Measurements from ENCODE around the gene CEP83. TPM values are rescaled to one million over a fixed set of nuclear protein-coding genes. Genes with fewer than 3 reads are reported as not detected.

Gene CEP83
- total RNA-seq, 4 donors from 2014 or later: 7.9 to 25.9 (median 11.4) TPM

DNA sequence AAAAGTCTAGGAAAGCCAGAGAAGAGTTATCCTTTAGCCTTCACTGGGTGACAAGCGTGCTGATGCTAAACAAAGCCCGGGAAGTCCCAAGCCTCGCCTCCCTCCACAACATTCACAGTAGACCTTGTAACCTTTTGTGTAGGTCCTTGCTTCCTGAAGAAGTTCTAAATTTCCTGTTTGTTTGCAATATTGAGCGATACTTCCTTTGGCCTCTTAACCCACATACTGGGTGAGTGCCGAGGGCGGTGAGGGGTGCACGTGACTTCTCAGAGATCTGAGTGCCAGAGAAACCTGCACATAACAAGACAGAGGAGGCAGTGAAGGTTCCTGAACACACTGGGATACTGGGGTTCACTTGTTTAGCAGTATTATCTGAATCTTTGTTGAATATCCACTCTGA is 177.0 kb downstream of the CEP83 start:
- DNase-seq: no peak
- intact Hi-C loops (cut with DNase I): no loop called here
- 35 to 62% methylated on average over 7 of the region's 7 CpGs for WGBS, 2 donors
- Histone ChIP-seq H3K4me3 (no peak overlapping the region), H3K27me3 (peaks cover 0 to 26% (median 0%) of the 10 kb centered on the region in 4 donors), H3K9me3 (no peaks in the 10 kb centered on the region), H3K4me1 (no peaks in the 10 kb centered on the region), H3K27ac (no peak overlapping the region), H3K36me3 (peaks cover 0 to 10% (median 0%) of the 10 kb centered on the region in 3 donors)
- no peak for TF ChIP-seq POLR2A (IDR thresholded peaks at IDR 0.05)
- TF ChIP-seq, protein P1, sequence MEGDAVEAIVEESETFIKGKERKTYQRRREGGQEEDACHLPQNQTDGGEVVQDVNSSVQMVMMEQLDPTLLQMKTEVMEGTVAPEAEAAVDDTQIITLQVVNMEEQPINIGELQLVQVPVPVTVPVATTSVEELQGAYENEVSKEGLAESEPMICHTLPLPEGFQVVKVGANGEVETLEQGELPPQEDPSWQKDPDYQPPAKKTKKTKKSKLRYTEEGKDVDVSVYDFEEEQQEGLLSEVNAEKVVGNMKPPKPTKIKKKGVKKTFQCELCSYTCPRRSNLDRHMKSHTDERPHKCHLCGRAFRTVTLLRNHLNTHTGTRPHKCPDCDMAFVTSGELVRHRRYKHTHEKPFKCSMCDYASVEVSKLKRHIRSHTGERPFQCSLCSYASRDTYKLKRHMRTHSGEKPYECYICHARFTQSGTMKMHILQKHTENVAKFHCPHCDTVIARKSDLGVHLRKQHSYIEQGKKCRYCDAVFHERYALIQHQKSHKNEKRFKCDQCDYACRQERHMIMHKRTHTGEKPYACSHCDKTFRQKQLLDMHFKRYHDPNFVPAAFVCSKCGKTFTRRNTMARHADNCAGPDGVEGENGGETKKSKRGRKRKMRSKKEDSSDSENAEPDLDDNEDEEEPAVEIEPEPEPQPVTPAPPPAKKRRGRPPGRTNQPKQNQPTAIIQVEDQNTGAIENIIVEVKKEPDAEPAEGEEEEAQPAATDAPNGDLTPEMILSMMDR (IDR thresholded peaks at IDR 0.05): no peak

DNA sequence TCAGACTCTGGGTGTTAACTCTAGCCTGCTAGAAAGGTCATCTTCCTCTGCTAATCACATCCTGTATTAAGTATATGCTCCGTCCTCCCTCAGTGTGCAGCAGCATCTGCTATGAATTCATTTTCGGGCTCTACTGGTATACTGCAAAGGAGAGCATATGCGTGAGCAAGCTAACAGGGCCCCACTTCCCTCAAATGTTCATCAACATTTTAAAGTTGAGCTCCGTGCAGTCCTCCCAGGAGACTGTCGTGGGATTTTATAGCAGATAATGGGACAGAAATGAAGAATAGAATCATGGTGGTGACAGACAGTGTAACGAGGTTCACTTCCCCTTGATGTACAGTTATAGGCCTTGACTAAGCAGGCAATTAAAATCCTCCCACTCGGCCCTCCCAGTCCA is 179.6 kb downstream of the CEP83 start:
- no peak for DNase-seq
- intact Hi-C loops (cut with DNase I): no loop called here

GRCh38 chr12:94277426-94278000 is 182.2 kb downstream of the CEP83 start:
- TF ChIP-seq POLR2A (IDR thresholded peaks at IDR 0.05): no peak
- TF ChIP-seq, protein P1 (IDR thresholded peaks at IDR 0.05): no peak
- intact Hi-C loops (cut with DNase I): no loop called here
- DNase-seq: no peak
- Histone ChIP-seq H3K36me3 (peaks cover 0 to 10% (median 0%) of the 10 kb centered on the region in 3 donors), H3K4me3 (no peak overlapping the region), H3K27me3 (peaks cover 0 to 21% (median 0%) of the 10 kb centered on the region in 4 donors), H3K27ac (no peak overlapping the region), H3K4me1 (no peaks in the 10 kb centered on the region), H3K9me3 (no peaks in the 10 kb centered on the region)
- 77 to 81% methylated on average over 7 to 9 of the region's 9 CpGs for WGBS, 2 donors

More for the DNA sequence above, 179.6 kb downstream of the CEP83 start:
- no peaks in the 10 kb centered on the region for H3K4me1 ChIP-seq
- peaks cover 0 to 10% (median 0%) of the 10 kb centered on the region in 3 donors for H3K36me3 ChIP-seq
- H3K4me3 ChIP-seq: no peak overlapping the region
- peaks cover 0 to 26% (median 0%) of the 10 kb centered on the region in 4 donors for H3K27me3 ChIP-seq
- TF ChIP-seq, protein P1 (IDR thresholded peaks at IDR 0.05): no peak
- TF ChIP-seq POLR2A (IDR thresholded peaks at IDR 0.05): no peak
- no peak overlapping the region for H3K27ac ChIP-seq
- no peaks in the 10 kb centered on the region for H3K9me3 ChIP-seq
- WGBS, 2 donors: 87% methylated on average over 2 to 5 of the region's 7 CpGs

- TF ChIP-seq, protein P1 (IDR thresholded peaks at IDR 0.05): no peak
- no peak for TF ChIP-seq POLR2A (IDR thresholded peaks at IDR 0.05)
- no peaks in the 10 kb centered on the region for H3K4me1 ChIP-seq
- intact Hi-C loops (cut with DNase I): no loop called here
- H3K27ac ChIP-seq: no peak overlapping the region
- no peaks in the 10 kb centered on the region for H3K9me3 ChIP-seq
- 87 to 96% methylated on average over 6 of the region's 6 CpGs for WGBS, 2 donors
- peaks cover 0 to 10% (median 0%) of the 10 kb centered on the region in 3 donors for H3K36me3 ChIP-seq
- H3K27me3 ChIP-seq: peaks cover 0 to 21% (median 0%) of the 10 kb centered on the region in 4 donors
- no peak overlapping the region for H3K4me3 ChIP-seq
- no peak for DNase-seq
Observed at GRCh38 chr12:94276725-94277124, 182.9 kb downstream of the CEP83 start.

DNA sequence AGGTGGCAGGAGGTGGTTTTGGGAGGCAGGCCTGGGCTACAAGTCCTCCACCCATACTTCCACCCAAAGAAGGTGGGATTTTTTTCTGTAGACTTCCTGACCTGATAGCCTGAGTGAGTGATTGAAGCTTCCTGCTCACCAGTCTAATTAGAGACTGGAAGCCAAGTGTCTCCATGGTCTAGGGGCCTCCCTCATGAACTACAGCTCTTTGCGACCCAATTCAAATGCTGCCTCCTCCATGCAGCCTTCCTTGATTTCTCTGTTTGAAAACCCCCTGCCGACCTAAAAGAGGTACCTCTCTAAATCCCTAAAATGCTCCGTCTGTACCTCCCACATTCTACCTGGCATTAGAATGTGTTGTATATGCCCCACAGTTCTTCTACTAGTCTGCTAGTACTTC is 186.4 kb downstream of the CEP83 start:
- Histone ChIP-seq H3K27ac (no peak overlapping the region), H3K4me3 (no peak overlapping the region), H3K27me3 (peaks cover 0 to under 1% (median 0%) of the 10 kb centered on the region in 4 donors), H3K36me3 (no peaks in the 10 kb centered on the region), H3K4me1 (peaks cover 0 to 5% (median 0%) of the 10 kb centered on the region in 3 donors), H3K9me3 (no peaks in the 10 kb centered on the region)
- no peak for DNase-seq
- intact Hi-C loops (cut with DNase I): no loop called here
- 94 to 100% methylated on average over 3 of the region's 3 CpGs for WGBS, 2 donors
- TF ChIP-seq POLR2A (IDR thresholded peaks at IDR 0.05): no peak
- TF ChIP-seq, protein P1 (IDR thresholded peaks at IDR 0.05): no peak
